GM18868 (cell line): Measurements from ENCODE around the gene PECR.

ENCODE experiments used
- ATAC-seq: cut with Tn5 transposase; IDR thresholded peaks from one replicate; pipeline ENCODE4 v1.9.1; 2021; ENCODE audit warnings: mild to moderate bottlenecking, moderate library complexity; ENCODE audit not compliant: unreplicated experiment

Gene PECR

DNA sequence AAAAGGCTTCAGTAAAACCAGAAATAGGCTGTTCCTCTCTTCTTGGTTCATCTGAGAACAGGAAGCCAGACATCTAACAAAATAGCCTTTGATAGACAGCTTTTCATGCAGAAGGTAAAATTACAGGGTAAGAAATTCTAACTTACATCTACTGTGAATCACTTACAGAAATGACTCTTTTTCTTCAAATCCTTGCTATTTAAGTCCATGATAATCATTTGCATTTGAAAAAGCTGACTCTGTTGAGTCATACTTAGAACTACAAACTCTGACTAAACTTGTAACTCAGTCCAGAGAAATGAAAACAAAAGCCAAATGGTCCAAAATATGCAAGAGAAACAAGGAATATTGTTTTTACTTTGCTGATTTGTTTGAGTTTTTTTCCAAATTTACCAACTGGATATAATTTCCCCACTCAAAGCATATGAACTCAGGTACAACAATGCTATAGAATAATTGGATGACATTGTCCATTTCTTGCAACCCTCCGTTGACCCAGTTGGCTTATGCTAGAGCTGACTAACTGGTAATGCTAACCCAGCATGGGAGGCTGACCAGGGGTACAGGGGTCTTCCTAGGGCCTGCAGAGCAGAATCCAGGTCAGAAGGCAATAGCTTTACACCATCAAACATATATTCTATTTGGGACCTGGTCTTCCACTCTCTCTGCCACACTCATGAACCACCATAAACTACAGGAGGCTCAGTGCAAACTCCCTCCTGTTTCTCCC is 49.5 kb downstream of the PECR start:
- ATAC-seq: peak; percentile 87

DNA sequence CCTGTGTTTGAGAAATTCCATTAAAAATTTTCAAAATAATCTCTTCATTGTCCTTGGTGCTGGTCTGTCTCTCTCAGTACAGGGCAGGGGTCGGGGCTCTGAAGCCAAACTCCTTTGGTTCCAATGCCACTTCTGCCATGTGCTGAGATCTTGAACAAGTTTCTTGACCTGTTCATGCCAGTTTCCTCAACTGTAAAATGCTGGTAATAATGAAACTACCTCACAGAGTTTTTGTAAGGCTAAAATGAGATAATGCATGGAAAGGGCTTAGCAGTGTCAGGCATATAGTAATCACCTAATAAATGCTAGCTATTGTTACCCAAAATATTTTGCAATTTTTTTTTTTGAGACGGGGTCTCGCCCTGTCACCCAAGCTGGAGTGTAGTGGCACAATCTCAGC is 51.4 kb downstream of the PECR start:
- ATAC-seq: peak; percentile 16

DNA sequence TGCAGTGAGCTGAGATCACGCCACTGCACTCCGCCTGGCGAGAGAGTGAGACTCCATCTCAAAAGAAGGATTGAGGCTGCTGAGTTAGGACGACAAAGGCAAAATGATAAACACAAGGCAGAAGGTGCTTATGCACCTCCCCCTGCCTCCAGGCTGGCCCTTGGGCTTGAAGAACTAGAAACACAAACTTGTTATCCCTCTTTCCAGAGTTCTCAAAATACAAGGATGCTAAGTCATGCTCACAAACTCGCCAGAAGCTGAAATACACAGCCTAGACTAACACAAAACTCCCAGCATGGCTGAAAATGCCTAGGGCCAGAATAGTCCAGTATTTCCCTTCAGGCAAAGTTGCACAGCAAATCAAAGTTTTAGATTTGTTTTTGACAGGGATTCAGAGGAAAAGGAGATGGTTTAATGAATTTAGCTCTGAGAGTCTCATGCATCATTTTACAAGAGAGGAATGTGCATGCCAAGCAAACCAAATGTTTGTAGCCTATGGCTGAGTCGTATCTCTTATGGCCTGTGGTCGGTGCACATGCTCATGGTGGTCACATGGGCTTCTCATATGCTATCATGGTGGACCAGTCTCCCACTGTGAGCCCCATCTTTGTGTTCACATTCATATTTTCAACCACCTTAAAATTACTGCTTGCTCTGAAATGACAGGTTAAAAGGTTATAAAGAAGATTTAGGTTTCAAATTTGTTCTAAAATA is 52.0 kb downstream of the PECR start:
- ATAC-seq: no peak

DNA sequence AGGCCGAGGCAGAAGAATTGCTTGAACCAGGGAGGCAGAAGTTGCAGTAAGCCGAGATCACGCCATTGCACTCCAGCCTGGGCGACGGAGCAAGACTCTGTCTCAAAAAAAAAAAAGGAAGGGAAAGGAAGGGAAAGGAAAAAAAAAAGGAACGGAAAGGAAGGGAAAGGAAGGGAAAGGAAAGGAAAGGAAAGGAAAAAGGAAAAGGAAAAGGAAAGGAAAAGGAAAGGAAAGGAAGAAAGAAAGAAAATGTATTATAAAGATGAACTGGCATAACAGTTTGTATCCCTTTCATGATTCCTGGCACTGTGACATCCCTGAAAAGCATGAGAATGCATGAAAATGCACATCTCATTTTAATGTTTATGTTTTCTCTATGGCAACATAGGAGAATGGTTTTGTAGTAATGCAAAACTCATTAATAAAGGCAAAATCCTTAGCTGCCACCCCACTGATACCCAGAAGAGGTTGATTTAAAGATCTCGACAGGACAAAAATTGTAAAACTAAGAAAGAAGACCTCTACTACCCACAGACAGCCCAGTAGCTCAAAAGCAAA is 56.8 kb downstream of the PECR start:
- no peak for ATAC-seq

DNA sequence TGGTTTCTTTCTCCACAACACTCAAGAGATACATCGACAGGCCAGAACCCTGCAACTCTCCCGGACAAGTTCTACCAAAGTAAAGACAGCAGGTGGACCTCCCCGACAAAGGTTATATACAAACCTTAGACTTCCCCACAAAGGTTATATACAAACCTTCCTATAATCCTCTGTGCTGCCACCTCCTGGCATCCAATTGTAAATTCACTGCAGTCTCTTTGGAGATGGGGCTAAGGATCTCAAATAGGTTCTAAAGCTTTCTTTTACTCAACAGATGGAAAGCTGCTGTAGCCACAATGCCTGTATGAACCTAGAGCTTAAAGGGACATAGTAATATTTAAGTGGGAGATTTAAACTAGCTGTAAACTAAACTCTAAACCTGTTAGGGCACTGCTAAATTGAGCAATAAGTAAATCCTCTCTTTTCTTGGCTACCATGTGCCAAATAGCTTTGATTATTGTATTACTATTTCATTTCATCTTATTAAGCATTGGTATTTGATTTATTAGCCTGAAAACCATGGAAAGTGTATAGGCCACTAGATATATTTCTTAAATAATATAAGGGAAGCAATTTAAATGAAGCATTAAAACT is 58.5 kb downstream of the PECR start:
- ATAC-seq: peak; percentile 95

DNA sequence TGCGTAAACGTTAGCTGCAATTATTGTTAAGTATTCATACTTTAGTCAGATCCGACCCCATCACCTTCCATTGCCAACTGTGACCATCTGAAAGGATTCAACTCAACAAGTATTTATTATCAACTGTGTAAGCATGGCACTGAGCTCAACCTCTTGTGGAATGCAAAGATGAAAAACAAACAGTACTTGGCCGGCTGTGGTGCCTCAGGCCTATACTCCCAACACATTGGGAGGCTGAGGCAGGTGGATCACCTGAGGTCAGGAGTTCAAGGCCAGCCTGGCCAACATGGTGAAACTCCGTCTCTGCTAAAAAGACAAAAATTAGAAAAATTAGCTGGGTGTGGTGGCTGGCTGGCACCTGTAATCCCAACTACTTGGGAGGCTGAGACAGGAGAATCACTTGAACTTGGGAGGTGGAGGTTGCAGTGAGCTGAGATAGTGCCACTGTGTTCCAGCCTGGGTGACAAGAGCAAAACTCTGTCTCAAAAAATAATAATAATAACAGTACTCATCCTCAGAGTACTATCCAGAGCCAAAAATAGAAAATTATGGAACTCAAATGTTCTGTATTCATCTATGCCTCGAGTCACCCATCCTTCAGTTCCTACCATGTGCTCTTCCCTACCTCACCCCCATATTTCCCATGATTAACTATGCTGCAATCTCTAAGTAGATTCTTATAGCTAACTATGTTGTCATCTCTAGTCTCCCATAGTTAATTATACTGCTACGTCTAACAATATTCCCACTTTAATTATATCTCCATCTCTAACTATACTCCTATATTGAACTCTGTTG is 59.6 kb downstream of the PECR start:
- ATAC-seq: no peak

- ATAC-seq: no peak
Measured at GRCh38 chr2:216018709-216019108, 62.9 kb downstream of the PECR start.

- peak; percentile 37 for ATAC-seq
Measured at GRCh38 chr2:216017365-216017764, 64.2 kb downstream of the PECR start.

- no peak for ATAC-seq
Measured at GRCh38 chr2:216016581-216016980, 65.0 kb downstream of the PECR start.

DNA sequence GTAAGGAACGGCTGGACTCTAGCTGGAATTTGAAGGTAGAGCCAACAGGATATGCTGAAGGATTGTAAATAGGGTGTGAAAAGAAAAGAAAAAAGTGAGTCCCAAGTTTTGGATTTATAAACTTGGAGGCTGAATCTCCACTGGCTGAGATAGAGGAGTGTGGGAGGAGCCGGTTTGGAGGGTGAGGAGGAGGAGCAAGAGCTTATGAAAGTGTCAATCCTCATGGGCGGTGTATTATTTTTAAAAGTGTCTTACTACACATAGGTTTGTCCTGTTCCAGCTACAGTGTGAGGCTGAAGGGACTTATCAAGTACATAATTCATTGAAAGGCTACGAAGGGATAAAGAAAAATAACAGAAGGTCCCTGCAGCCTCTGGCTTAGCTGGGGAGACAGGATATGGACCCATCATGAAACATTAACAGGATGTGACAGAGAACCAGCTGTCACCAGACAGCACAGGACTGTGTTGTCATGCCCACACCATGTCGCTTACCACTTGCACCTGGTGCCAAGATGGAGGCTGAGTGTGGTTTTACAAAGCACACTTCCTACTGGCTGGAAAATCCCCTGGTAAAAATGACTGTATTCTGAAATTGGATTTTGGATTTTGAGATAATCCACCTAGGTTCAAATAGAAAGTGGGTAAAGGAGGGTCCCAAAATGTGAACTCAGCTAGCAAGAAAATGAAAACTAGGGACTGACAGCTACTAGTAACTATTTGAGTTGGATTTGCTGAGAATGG is 65.7 kb downstream of the PECR start:
- ATAC-seq: peak; percentile 80

- ATAC-seq: no peak
Measured at GRCh38 chr2:216014986-216015385, 66.6 kb downstream of the PECR start.

DNA sequence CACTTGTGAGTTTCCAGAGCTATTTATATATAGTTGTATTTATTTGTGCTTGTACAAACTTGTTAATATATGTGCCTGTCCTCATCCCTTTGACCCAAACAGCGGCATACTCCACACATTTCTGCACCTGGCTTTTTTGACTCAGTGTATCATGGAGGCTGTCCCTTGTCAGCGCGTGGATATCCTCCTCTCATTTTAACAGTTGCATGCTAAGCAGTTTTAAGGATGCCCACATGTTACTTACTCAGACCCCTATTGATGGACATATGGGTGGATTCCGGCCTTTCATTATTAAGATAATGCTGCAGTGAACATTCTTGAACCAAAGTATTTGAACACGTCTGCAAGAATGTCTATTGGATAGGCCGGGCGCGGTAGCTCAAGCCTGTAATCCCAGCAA is 67.6 kb downstream of the PECR start:
- ATAC-seq: no peak

DNA sequence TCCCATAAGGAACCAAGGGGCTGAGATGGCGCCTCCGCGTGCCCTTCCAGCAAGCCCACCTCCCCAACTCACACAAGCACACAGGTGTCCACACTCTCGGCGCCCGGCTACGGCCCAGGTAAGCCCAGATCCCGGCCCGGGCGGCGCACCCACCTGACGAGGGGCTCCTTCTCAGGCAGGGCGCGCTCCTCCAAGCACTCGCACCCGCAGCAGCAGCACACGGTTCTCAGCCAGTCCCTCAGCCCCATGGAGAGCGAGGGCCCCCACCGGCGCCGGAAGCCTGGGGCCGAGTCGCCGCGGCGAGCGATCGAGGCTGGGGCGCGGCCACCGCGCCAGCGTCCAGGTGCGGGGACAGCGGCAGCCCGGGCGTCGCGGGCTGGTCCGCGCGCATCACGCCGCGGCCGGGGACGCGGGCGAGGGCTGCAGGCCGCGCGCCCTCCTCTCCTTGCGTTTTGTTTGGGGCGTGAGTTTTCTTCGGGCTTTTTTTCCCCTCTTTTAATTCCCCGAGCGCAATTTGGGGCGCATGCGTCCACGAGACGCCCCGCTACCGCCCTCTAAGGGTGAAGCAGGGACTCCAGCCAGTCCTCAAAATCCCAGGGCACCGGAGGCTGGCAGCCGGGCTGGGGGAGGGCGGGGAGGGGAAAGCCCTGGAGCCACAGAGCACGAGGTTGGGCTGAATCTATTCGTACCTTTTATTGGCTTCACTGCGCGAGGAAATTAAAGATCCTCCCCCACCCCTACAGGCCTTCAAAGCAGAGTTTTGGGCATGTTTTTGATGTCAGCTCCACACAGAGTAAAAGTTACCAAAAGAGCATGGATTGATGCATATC is 68.3 kb downstream of the PECR start, which contains the start of gene MREG:
TSS of gene MREG (minus strand) at position 472 of the 830 bp plus-strand sequence. CDS start at position 248, 224 bp downstream.
- ATAC-seq: peak; percentile 41

- no peak for ATAC-seq
Measured at GRCh38 chr2:216012830-216013079, 68.9 kb downstream of the PECR start.

DNA sequence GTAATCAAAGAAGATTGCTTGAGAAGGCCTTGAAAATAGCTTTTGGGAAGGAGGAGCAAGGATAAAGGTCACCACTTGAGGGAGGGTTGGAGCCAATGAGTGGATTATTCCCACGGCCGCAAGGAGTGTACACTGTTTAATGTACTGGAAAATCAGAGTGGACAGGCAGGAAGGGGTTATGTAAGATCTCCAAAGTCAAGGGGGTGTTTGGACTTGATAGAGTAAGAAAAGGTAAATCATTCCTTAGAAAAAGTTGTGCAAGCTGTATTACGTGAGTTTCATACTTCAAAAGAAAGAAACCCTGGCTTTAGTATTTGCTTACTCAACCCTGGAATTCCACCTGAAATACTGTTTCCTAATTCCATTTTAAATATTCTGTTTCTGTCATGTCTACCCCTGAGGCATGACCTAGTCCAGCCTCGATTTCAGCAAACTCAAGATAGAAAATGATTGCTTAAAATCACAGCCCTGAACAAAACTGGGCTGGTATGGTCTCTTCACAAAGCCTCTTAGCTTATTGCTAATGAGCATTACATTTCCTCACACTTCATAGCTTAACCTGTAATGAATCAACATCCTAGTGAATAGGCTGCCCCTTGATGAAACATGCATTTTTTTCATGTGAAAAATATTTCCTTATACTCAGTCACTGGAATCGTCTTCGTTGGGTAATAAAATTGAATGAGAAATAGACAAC is 69.3 kb downstream of the PECR start:
- no peak for ATAC-seq

- ATAC-seq: peak; percentile 16
Measured at GRCh38 chr2:216009215-216009614, 72.4 kb downstream of the PECR start.

- no peak for ATAC-seq
Measured at GRCh38 chr2:216008387-216008786, 73.2 kb downstream of the PECR start.

- peak; percentile 33 for ATAC-seq
Measured at GRCh38 chr2:216006164-216006663, 75.4 kb downstream of the PECR start.
